Renal cortex interstitium (tissue), 11 donors: ENCODE measurements around the gene ORAI2. TPM values are rescaled to one million over a fixed set of nuclear protein-coding genes. Genes with fewer than 3 reads are reported as not detected.
A peak's percentile ranks its signal among the peaks of the same experiment; 100 is the strongest.
"Not testable (repeated sequence)": the region's sequence is repeated elsewhere in the genome, so short reads cannot be mapped to it uniquely, and the experiment has no call there.

Experiments used
- DNase-seq, 11 donors: peaks; one replicate each; pipeline ENCODE4 v3.0.0-alpha.2; 2013; ENCODE audit warnings: low read depth in 9 of 11, low spot score in 4 of 11; ENCODE audit errors: extremely low read depth in 1 of 11
- polyA plus RNA-seq, 3 donors: library from polyadenylated mRNA; unstranded; fragments of 120-200 nt; gene quantifications; one replicate each; pipeline ENCODE4 v1.2.1, GENCODE V29; 2013; ENCODE audit not compliant: insufficient read length in 3 of 3

The ORAI2 gene
- polyA plus RNA-seq, 3 donors = 15.1 to 25.8 (median 24.1) TPM

DNA sequence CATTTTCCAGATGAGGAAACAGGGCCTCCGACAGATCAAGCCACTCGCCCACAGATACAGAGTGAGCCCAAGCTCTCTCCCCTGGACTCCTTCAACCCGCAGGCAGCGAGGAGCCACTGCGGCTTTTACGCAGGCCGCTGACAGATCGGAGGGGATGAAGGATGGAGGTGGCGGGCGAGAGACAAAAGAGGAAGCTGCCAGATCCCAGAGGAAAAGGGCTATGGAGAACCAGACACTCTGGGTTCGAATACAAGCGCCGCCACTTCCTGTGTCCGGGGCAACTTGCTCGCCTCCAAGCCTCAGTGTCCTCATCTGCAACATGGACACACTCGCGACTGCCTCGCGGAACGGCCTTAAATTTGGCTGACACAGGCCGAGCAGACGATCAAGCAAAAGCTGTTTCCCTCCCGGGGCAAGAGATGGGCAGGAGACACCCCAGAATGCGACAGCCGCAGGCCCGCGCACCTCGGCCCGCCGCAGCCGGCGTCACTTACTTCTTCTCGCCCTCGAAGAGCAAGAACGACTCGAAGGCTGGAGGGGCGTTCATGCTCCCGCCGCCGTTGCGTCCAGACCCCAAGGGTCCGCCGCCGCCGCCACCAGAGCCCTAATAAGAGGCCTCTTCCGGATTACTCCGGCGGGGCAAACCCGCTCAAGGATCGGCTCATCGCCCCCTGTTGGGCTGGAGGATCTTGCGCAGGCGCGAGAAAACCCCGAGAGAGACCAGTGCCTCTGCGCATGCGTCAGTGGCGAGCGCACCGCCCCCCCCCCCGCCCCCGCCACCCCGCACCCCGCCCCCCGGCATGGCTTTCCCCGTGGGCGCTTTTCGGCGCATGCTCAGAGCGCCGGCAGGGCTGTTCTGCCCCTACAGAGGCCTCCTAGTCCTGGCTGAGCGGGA is 45.2 kb downstream of the ORAI2 start, which contains the start of gene POLR2J:
POLR2J (minus strand) TSS at position 609 of the 895 bp plus-strand sequence; CDS start at position 547, 62 bp downstream.
- peak in 7 of 11 donors; percentile 47 to 83 (median 65) for DNase-seq

DNA sequence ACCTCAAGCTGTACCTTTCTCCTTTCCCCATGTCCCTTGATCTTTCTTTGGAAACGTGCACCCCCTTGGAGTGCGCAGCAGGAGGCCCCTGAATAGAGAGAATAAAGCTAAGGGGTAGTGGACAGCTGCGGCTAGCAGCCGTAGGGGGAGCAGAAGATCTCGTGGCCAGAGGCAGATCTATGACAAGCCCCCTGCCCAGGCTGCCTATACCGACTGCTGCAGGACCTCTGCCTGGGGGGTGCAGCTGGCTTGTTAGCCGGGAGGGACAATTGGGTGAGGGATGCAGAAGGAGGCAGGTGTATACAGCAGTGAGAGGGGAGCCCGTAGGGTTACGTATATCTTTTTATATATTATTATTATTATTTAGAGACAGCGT is 45.8 kb downstream of the ORAI2 start:
- not testable (repeated sequence) for DNase-seq

GRCh38 chr7:102479982-102480637 is 46.7 kb downstream of the ORAI2 start:
- DNase-seq = not testable (repeated sequence)

DNA sequence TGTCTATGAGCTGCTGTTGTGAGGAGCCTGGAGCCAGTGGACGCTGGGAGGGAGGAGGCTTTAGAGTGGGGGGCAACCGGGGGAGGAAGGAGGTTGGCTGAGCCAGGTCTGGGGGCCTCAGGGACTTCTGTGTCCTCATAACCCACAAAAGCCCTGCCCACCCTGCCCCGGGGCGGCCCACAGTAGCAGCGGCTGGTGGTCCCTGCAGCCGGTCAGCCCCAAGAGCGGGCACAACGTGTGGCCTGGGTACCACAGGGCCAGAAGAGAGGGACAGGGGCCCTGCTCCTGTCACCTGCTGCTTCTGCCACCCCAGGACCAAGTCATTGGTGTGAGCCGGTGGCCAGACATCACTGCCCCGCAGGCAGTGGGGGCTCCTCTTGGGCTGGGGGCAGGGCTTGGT is 48.6 kb downstream of the ORAI2 start:
- not testable (repeated sequence) for DNase-seq

DNA sequence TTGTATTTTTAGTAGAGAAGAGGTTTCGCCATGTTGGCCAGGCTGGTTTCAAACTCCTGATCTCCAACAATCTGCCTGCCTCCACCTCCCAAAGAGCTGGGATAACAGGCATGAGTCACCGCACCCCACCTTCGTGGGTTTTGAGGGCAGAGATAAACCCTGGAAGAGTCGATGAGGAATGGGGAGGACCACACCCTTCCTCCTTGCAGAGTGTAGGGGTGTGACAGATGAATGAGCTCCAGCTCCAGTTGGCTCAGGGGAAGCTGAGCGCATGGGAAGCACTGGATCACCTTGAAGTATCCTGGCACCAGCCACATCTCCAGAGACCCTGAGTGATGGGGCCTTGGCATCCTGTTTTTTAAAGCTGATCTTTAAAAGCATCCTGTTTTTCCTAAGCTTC is 50.9 kb downstream of the ORAI2 start:
- not testable (repeated sequence) for DNase-seq

- DNase-seq = not testable (repeated sequence)
These were observed 57.2 kb downstream of the ORAI2 start for GRCh38 chr7:102490529-102491075.

DNA sequence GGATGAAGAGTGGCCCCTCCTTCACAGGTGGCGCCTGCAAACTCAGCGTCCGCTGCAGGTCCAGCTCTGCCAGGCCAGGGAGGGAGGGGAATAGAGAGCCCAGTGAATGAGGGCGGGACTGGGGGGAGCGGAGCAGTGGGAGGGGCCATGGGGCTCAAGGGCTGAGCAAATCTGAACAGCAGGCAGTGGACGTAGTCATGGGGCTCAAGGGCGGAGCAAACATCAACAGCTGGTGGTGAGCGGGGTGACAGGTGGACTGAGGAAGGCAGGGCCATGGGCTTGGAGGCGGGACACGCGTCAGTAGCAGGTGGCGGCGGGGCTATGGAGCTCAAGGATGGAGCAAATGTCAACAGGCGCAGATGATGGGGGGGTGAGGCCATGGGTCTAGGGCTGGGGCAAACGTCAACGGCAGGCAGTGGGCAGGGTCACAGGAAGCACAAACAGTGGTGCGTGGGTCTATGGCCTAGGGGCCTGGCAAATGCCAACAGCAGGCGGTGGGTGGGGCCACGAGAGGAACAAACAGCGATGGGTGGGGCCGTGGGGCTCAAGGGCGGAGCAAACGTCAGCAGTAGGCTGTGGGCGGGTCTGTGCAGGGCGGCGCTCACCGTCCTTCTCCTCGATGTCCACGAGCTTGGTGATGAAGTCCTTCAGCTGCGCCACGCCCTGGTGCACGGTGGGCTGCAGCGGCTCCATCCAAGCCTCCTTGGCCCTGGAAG is 60.0 kb downstream of the ORAI2 start:
- DNase-seq = not testable (repeated sequence)

DNA sequence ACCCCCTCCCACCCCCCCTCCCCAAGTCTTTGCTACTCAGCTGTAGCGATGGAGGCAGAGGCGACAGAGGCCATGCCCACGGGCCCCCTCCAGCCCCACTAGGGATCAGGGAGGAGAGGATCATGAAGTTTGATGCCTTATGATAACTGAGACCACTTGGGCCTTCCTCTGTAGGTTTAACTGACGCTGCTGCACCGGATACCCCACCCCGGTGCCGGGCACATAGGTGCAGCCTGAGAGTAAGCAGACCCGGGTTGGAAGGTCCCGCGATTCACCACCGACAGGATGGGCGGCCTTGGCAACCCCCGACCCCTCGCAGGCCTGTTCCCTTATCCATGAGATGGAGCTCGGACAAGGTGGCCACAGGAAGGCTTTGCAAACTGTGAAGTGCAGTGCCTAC is 60.7 kb downstream of the ORAI2 start:
- DNase-seq = not testable (repeated sequence)

DNA sequence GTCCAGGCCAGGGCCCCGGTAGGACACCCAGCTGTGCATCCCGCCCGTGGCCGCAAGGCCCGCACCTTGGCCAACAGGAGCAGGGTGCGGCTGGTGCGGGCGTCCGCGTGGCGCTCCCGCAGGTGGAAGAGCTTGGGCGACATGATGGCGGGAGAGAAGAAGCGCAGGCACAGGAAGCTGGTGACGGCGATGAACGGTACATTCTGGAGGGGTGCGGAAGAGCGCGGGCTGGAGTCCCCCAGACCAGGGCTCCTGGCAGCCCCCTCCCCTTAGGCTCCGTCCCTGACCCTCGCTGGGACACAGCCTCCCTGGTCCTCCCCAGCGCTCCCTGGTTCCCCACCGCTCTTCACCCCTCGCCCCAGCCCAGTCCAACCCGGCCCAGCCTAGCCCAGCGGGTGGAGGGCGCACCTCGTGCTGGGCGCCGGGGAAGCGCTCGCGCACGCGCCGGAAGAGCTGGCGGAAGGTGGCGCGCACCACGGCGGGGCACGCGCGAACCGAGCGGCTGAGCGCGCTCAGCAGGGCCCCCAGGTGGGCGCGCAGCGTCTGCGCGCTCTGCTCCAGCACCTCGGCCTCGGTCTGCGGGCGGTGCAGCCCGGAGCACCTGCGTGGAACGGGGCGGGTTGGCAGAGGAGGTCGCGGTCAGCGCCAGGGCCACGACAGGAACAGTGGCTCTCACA is 61.2 kb downstream of the ORAI2 start:
- DNase-seq = not testable (repeated sequence)

- not testable (repeated sequence) for DNase-seq
These were observed 63.5 kb downstream of the ORAI2 start for GRCh38 chr7:102496861-102497260.

GRCh38 chr7:102497308-102497707 is 63.9 kb downstream of the ORAI2 start:
- DNase-seq = not testable (repeated sequence)

DNA sequence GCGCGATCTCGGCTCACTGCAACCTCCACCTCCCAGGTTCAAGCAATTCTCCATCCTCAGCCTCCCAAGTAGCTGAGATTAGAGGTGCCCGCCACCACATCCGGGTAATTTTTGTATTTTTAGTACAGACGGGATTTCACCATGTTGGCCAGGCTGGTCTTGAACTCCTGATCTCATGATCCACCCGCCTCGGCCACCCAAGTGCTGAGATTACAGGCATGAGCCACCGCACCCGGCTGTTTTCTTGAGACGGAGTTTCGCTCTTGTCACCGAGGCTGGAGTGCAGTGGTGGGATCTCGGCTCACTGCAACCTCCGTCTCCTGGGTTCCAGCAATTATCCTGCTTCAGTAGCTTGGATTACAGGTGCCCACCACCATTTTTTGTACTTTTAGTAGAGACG is 64.9 kb downstream of the ORAI2 start:
- DNase-seq = not testable (repeated sequence)

GRCh38 chr7:102503141-102503540 is 69.8 kb downstream of the ORAI2 start:
- not testable (repeated sequence) for DNase-seq

- DNase-seq = not testable (repeated sequence)
These were observed 72.2 kb downstream of the ORAI2 start for GRCh38 chr7:102505298-102506185.
